Gastrocnemius medialis (tissue), 4 donors: ENCODE data around the gene NDC80.

Experiments used
- POLR2A ChIP-seq, 2 donors: fragments of 450-650 bp; IDR thresholded peaks; one replicate each; pipeline ENCODE4 v1.6.1; 2017; ENCODE audit warnings: antibody characterized with exemption in 2 of 2, mild to moderate bottlenecking in 2 of 2, moderate library complexity in 2 of 2
- TF ChIP-seq, protein P1 (sequence below), 5 experiments: fragments of 450-650 bp in 3 of 5; fragments of 200-600 bp in 2 of 5; sonication (generic) in 2 of 5; IDR thresholded peaks in 4 of 5; conservative IDR thresholded peaks in 1 of 5; 1 replicate in 4 of 5; 2 replicates in 1 of 5; pipeline ENCODE4 v1.5.1; 2016 to 2019; ENCODE audit warnings: antibody characterized with exemption in 5 of 5, mild to moderate bottlenecking in 3 of 5, moderate library complexity in 3 of 5

DNA sequence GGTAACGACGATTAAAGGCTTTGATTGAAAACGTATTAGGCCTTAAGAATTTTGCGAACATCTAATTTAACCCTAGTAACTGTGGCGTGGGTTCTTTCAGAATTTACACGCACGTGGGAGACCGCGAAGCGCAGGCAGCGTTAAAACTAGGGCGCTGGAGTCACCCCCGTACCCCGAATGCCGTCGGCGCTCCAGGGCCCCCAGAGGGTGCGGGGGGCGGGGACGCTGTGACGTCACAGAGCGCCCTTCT lies 83.5 kb downstream of the NDC80 start:
- TF ChIP-seq, protein P1, sequence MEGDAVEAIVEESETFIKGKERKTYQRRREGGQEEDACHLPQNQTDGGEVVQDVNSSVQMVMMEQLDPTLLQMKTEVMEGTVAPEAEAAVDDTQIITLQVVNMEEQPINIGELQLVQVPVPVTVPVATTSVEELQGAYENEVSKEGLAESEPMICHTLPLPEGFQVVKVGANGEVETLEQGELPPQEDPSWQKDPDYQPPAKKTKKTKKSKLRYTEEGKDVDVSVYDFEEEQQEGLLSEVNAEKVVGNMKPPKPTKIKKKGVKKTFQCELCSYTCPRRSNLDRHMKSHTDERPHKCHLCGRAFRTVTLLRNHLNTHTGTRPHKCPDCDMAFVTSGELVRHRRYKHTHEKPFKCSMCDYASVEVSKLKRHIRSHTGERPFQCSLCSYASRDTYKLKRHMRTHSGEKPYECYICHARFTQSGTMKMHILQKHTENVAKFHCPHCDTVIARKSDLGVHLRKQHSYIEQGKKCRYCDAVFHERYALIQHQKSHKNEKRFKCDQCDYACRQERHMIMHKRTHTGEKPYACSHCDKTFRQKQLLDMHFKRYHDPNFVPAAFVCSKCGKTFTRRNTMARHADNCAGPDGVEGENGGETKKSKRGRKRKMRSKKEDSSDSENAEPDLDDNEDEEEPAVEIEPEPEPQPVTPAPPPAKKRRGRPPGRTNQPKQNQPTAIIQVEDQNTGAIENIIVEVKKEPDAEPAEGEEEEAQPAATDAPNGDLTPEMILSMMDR (IDR thresholded peaks at IDR 0.05 in 4 of 5, conservative IDR thresholded peaks at IDR 0.05 in 1 of 5) = no peak
- TF ChIP-seq POLR2A (IDR thresholded peaks at IDR 0.05) = no peak
